Gastroesophageal sphincter (tissue), 3 donors: ENCODE results near the gene ATG2B.

Experiments
- POLR2A ChIP-seq, 2 donors: fragments of 450-650 bp; IDR thresholded peaks; one replicate each; pipeline ENCODE4 v1.6.1; 2017; ENCODE audit warnings: antibody characterized with exemption in 2 of 2, mild to moderate bottlenecking in 2 of 2, moderate library complexity in 1 of 2
- POLR2AphosphoS5 ChIP-seq: sonication (generic); formaldehyde crosslinking; IDR thresholded peaks from one replicate; pipeline ENCODE4 v1.6.1; 2017; ENCODE audit warnings: antibody characterized with exemption
- TF ChIP-seq, protein P1 (sequence below), 4 experiments: fragments of 200-600 bp in 2 of 4; fragments of 450-650 bp in 2 of 4; sonication (generic) in 1 of 4; IDR thresholded peaks; one replicate each; pipeline ENCODE4 v1.5.1; 2017 to 2019; ENCODE audit warnings: antibody characterized with exemption in 4 of 4, mild to moderate bottlenecking in 2 of 4, moderate library complexity in 2 of 4

DNA sequence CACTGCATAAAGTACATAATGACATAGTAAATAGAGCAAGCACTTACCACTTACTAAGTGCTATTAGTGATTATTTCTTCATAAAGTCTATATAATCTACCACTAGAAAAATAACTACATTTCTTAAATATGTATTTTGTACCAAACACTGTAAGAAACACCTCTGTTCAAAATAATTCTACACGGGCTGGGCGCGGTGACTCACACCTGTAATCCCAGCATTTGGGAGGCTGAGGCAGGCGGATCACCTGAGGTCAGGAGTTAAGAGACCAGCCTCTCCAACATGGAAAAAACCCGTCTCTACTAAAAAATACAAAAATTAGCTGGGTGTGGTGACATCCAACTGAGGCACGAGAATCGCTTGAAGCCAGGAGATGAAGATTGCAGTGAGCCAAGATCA lies 38.9 kb downstream of the ATG2B start:
- no peak for TF ChIP-seq POLR2A (IDR thresholded peaks at IDR 0.05)
- TF ChIP-seq POLR2AphosphoS5: no peak
- TF ChIP-seq, protein P1, sequence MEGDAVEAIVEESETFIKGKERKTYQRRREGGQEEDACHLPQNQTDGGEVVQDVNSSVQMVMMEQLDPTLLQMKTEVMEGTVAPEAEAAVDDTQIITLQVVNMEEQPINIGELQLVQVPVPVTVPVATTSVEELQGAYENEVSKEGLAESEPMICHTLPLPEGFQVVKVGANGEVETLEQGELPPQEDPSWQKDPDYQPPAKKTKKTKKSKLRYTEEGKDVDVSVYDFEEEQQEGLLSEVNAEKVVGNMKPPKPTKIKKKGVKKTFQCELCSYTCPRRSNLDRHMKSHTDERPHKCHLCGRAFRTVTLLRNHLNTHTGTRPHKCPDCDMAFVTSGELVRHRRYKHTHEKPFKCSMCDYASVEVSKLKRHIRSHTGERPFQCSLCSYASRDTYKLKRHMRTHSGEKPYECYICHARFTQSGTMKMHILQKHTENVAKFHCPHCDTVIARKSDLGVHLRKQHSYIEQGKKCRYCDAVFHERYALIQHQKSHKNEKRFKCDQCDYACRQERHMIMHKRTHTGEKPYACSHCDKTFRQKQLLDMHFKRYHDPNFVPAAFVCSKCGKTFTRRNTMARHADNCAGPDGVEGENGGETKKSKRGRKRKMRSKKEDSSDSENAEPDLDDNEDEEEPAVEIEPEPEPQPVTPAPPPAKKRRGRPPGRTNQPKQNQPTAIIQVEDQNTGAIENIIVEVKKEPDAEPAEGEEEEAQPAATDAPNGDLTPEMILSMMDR (IDR thresholded peaks at IDR 0.05): no peak
